SIG-M5 (cell line): ENCODE results near the gene GPR179.

Experiments
- DNase-seq: peaks from one replicate; lab custom pipeline; 2025; lab: John Stamatoyannopoulos, UW

GPR179 gene, protein sequence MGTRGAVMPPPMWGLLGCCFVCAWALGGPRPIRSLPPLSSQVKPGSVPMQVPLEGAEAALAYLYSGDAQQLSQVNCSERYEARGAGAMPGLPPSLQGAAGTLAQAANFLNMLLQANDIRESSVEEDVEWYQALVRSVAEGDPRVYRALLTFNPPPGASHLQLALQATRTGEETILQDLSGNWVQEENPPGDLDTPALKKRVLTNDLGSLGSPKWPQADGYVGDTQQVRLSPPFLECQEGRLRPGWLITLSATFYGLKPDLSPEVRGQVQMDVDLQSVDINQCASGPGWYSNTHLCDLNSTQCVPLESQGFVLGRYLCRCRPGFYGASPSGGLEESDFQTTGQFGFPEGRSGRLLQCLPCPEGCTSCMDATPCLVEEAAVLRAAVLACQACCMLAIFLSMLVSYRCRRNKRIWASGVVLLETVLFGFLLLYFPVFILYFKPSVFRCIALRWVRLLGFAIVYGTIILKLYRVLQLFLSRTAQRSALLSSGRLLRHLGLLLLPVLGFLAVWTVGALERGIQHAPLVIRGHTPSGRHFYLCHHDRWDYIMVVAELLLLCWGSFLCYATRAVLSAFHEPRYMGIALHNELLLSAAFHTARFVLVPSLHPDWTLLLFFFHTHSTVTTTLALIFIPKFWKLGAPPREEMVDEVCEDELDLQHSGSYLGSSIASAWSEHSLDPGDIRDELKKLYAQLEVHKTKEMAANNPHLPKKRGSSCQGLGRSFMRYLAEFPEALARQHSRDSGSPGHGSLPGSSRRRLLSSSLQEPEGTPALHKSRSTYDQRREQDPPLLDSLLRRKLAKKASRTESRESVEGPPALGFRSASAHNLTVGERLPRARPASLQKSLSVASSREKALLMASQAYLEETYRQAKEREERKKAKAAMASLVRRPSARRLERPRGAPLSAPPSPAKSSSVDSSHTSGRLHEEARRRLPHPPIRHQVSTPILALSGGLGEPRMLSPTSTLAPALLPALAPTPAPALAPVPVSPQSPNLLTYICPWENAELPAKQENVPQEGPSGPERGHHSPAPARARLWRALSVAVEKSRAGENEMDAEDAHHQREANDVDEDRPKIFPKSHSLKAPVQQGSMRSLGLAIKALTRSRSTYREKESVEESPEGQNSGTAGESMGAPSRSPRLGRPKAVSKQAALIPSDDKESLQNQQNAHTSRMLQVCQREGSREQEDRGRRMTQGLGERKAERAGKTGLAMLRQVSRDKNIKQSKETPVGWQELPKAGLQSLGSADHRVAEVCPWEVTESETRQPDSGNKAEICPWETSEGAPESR (N-terminal part only)

DNA sequence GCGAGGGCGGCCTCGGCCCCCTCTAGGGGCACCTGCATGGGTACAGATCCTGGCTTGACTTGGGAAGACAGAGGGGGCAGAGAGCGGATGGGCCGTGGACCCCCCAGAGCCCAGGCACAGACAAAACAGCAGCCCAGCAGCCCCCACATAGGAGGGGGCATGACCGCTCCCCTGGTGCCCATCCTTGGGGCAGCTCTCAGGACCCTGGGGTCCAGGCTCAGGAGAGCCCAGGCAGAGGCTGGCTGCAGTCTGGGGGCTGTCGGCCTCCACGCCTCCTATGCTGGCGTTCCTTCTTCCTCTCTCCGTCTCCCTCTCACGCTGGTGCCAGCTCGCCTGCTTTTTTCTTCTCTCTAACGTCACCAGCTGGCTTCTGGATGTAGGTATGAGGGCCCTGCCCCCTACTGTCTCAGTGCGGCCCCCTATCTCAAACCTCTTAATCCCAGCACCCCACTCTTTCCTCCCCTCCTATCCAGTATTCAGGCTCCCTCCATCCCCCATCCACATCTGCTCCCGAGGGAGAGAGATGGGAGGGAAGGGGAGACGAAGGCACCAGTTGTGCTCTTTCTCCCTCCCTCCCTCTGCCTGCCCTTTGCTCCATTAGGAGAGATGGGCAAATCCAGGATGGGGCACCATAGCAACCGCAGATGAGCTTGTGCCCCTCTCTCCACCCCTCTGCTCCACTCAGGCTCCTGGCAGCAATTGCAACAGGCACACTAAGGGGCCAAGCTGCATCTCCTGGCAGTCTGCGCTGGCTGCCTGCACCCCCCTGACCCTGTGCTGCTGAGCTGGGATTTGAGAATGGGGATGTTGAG lies at the start of gene GPR179:
Gene GPR179, minus strand, starts transcription at position 349 of the 812 bp plus-strand sequence. Its CDS starts 167 bp downstream, at position 182.
- DNase-seq, result no peak

DNA sequence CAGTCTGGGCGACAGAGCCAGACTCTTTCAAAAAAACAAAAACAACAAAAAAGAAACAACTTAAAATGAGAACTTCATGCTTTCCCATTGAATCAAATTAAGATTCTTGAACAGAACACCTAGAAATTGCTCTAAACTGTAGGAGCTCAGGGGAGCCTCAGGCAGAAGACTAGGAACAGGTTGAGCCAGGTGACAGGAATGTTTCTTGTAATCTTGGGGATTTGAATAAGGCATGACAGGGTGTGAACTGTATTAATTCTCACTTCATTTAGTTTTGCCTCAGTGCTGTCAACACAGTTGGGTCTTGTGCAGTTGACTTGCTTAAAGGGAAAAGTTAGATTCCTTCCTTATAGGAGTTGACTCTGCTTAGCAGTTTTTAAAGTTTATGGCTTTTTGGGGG lies 35.7 kb upstream of the GPR179 start:
- DNase-seq, result no peak

DNA sequence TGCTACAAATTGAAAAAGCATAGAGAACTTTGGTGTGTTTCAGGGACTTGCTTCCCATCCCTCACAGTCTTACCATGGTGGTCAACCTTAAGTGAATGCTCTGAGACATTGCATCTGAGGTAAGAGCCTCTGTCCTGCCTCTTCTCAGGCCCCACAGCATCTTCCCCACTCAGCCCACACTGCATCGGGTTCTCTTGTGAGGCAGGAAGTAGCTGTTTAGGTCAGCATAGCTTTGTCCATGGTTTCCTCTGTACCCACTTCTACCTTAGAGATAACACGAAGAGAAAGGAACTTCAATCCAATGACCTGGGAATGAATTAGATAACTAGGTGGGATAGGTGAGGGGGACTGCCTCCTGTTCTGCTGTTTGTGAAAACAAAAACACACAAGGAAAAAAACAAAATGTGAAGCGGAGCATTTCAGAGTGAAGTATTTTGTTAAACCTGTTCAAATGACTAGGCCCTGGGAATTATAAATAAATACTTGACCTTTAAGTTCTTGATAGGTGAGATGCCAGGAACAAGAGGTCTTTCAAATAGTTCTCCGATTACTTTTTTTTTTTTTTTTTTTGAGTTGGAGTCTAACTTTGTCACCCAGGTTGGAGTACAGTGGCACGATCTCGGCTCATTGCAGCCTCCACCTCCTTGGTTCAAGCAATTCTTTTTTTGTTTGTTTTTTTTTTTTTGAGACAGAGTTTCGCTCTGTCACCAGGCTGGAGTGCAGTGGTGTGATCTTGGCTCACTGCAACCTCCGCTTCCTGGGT lies 25.5 kb upstream of the GPR179 start:
- DNase-seq, result no peak

DNA sequence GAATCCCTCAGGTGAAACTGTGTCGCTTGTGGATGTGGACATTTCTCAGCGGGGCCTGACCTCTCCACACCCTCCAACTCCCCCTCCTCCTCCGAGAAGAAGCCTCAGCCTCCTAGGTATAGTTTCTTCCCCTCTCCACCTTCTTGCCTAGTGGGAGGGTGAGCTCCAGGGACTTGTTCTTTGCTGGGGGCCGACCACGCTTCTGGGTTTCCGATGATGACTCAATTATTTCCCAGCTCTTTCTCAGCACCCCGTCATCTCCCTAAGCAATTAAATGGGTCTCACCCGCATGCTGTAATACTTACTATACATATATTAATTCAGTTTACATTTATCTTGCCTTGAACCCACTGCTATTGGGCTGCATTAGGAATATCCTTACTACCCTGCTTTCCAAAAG lies 21.0 kb upstream of the GPR179 start:
- DNase-seq, result no peak

DNA sequence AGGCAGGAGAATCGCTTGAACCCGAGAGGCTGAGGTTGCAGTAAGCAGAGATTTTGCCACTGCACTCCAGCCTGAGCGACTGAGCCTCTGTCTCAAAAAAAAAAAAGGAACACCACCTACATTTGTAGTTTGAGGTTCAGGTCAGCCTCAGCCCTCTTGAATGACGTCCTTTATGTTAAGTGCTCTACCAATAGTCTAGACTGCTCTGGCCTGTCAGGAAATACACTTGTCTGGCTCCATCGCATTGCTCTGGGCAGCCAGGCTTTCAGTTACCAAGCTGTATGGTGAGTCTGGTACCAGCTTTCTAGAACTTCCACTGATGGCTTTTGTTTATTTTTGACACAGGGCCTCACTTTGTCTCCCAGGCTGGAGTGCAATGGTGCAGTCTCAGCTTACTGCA lies 19.3 kb upstream of the GPR179 start:
- no peak for DNase-seq

DNA sequence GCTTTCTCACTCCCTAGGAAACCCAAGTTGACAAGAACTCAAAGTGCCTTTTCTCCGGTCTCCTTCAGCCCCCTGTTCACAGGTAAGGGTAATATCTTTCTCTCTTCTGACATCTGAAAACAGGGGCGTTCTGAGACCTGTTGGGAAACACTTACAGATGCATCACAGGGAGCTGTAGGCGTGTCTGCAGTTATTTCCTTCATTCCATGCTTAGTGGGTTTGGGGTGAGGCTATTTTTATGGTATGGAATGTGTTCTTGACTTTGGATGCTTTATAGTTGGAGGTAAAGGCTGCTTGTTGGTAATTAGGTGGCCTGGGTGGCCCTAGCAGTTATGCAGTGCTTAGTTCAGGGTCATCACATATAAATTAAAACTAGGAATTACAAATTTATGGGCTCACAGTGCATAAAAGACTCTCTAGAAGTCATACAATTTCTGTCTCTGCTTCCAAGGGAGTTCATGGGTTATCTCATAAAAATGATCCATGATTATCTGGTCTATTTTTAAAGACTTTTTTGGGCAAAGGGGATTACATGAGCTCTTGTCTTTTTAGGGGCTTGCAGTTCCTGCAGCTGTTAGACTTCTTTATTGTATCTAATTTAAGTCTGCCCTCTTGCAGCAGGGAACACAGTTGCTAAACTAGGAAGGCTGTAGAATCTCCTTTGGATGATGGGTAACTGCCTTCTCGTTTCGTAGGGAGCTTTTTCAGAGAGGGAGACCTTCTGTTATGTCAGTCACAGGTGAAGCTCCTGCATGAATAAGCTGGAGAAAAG lies 18.1 kb upstream of the GPR179 start:
- no peak for DNase-seq

DNA sequence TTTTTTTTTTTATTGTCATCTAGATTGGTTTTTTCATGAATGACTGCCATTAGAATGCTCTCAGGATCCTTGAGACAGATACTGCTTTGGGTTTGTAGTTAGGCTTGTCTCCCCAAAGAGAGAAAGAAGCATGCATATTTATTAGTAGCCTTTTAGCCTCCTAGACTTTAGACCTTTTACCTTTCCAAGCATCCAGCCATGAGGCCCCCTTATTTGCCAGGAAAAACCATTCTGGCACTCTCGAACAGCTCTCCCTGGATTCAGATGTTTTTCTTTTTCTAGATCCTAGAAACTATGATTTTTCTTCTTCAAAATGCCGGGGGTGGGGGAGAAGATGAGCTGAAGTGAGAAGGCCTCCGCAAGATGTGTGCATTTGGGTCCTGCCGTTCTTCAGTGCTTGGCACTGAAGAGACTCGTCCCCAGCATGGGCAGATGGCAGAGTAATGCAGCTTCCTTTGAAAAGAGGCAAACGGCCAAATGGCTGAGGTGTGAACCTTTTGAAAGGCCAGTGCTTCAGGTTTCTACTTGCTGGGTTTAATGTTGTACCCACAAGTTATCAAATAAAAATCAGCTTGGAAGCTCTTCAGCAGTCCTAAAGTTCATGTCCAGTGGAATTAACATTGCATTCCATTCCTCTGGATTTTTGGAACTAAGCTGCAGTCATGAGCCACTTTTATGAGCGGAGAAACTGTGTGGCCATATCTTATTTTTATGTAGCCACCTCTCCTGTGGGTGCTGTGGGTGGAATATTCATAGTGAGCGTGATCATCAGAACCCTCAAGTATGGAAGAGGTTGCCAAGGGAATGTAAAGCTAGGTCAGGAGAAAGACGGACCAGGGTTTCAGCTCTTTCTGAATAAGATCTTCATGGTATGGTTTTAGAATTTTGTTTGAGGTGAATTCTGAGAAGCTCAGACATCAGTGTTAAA lies 15.1 kb upstream of the GPR179 start:
- DNase-seq, result no peak

DNA sequence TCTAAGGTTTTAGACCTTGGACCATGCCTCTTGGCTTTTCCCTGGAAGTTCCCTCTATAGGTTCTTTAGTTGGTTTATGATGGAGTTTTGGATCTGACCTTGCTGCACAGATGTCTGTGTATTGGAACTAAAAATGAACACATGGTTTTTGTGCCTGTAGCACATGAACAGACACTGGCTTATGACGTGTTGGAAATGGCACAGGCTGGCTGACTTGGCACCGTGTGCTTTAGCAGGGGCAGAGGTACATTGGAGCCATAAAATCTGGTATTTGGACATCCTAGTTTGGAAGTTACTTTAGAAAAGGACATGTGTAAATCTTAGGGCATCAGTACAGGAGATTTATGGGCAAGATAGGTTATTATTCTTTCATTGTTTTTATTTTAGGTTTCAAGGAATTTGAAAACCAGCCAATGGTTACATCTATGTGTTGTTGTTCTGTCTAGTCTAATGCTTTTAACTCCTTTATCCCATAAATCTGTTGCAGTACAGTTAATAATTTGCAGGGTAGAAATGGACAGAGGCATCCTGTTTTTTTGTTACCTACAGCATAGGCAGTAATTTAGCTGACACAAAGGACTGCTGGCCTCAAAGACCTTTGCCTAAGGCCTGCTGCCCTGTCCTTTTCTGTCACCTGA lies 13.8 kb upstream of the GPR179 start:
- DNase-seq, result no peak

DNA sequence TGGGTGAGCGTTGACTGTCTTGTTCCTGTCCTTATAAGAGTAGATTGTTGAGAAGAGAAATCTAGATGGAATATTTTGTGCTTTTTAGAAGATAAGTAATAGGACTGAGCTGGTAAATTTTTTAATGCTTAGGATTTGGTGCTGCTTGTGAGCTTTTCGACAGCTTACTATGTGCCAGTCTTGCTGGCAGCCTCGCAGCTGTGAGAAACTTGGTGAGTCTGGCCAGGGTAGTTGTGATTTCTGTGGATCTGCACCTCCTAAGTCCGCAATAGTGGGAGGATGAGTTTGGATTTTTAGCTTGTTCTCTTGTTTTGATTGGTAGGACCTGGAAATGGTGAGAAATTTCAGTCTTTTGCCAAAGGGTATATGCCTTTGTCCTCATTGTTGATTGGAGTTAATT lies 11.5 kb upstream of the GPR179 start:
- no peak for DNase-seq

DNA sequence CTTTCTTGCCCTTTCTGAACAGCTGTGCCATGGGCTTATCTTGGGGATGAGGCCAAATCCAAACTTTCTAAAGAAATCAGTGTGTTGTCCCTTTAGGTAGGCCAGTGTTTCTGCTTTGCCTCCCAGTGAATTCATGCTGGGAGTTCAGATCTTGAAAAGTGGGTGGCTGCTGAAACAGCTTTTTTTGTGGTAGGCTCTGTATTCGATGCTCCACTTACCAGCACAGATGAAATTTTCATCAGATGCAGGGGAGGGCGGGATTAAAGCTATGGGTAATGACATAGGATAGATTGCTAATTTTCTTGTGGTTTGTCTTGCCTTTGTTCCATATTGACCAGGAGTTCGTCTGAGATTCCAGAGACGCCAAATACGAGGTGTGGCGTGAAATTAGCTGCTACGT lies 10.7 kb upstream of the GPR179 start:
- DNase-seq, result no peak

DNA sequence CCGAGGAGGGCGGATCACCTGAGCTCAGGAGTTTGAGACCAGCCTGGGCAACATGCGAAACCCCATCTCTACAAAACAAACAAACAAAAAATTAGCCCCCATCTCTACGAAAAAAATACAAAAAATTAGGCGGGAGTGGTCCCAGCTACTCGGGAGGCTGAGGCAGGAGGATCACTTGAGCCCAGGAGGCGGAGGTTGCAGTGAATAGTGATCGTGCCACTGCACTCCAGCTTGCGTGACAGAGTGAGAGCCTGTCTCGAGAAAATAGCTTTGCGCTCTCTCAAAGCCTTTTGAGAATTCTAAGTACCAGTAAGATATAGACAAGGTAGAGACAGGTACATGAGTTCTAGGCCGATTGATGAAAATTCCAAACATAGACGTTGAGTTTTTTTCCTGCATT lies 9.9 kb upstream of the GPR179 start:
- DNase-seq, result no peak

DNA sequence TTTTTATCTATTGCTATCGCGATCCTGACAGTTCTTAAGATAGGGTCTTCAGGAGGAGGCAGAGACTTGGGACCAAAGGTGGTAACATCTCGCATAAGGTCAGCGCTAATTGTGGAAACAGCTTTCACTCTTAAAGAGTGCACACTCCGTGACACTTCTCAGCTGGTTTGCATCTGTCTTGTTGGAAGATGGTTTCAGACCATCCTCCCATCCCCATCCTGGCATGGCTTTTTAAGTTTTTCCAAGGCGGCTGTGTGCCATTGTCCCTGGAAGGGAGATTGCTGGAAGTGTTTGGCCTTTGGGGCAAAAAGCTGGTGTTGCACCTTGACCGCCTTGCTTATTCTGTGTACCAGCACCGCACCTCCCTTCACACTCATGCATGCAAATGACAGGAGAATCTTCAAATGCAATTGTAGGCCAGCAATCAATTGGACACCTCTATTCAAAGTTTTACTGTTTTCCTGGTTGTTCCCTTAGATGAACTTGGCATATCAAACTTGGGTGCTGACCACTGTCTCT lies 9.4 kb upstream of the GPR179 start:
- DNase-seq, result no peak

DNA sequence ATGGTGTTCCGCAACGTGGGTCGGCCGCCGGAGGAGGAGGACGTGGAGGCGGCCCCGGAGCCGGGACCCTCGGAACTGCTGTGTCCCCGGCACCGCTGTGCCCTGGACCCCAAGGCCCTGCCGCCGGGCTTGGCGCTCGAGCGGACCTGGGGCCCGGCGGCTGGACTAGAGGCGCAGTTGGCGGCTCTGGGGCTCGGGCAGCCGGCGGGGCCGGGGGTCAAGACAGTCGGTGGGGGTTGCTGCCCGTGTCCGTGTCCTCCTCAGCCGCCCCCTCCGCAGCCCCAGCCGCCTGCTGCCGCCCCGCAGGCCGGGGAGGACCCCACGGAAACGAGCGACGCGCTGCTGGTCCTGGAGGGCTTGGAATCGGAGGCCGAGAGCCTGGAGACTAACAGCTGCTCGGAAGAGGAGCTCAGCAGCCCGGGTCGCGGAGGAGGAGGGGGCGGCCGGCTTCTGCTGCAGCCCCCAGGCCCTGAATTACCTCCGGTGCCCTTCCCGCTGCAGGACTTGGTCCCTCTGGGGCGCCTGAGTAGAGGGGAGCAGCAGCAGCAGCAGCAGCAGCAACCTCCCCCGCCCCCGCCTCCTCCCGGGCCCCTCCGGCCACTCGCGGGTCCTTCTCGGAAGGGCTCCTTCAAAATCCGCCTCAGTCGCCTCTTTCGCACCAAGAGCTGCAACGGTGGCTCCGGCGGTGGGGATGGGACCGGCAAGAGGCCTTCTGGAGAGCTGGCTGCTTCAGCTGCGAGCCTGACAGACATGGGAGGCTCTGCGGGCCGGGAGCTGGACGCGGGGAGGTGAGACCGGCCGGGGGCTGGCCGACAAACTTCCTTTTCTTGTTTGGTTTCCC lies 8.7 kb upstream of the GPR179 start:
- no peak for DNase-seq

DNA sequence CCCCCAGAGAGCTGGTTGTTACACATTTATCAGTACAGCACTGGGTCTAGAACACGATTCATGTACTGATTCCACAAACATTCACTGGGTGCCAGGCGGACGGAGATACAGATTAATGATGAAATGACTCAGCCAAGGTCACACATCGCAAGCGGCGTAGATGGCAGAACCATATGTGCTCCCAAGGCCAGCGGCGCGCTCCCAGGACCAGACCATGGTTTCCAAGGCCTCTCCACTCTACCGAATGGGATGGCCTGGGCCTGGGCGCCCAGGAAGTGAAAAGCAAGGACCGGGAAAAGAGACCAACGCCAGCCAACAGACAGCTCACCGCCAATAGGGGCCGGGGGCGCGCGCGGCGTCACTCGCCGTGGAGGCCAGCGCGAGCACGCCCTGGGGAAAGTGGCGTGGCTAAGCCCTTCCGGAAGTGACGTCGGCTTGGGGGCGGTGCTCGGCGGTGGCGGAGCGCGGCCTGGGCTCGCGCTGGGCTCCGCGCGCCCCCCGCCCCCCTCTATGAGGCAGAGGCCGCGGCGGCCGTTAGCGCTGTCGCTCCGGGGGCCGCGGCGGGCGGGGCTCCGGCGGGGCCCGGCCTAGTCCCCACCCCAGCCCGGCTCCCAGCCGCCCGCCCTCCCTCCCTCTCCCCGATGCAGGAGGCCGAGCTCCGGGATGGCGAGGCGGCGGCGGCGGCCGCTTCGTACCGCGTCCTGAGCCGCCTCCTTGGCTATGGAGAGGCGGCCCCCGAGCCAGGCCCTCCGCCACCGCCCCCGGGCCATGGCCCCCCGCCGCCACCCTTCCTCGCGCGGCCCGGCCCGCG lies 7.9 kb upstream of the GPR179 start, which contains the start of gene SOCS7:
Gene SOCS7, plus strand, starts transcription at position 433 of the 811 bp plus-strand sequence. Its CDS starts 209 bp downstream, at position 642.
- DNase-seq, result no peak

DNA sequence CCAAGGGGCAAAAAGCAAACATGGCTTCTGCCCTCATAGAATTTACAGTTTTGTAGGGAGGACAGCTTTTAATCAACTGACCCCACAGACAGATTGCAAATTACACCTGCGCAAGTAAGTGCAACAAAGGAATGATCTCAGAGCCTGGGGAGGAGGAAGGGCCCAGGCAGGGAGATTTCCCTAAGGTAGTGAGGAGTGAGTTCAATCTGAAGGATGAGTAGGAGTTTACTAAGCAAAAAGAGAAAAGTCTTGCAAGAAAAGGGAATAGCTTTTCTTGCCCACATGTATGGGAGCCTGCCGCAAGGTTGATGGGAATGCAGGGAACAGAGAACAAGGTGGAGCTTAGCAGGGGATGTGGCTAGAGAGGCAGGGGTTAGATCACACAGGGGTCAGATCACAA lies 6.3 kb upstream of the GPR179 start:
- DNase-seq, result no peak

DNA sequence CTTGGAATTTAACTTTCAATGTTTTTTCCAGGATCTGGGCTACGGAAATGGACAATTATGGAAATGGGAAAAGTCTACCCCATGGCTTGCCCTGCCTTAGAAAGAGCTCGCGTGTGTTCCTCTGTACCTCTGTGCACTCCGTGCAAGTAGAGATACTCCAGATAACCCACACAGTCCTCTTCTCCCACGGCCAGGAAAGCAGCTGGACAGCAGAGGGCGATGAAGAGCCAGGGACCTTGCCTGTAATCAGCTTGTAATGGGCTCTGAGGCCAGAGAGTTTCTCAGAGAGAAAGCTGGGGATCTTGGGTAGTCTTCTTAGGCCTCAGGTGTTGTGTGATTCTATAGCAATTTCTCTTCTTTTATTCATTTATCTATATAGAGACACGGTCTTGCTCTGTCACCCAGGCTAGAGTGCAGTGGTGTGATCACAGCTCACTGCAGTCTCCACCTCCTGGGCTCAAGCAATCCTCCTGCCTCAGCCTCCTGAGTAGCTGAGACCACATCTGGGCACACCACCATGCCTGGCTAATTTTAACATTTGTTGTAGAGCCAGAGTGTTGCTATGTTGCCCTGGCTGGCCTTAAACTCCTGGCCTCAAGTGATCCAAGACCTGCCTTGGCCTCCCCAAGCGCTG lies 5.5 kb upstream of the GPR179 start:
- DNase-seq, result no peak
